Thymus (tissue), 14 donors: Measurements from ENCODE around the gene ATP5F1A. TPM values are rescaled to one million over a fixed set of nuclear protein-coding genes. Genes with fewer than 3 reads are reported as not detected.
"Not testable (repeated sequence)": the region's sequence is repeated elsewhere in the genome, so short reads cannot be mapped to it uniquely, and the experiment has no call there.

ENCODE experiments used
- DNase-seq, 9 donors: peaks; one replicate each; pipeline ENCODE4 v3.0.0-alpha.2; 2013; ENCODE audit warnings: low spot score in 9 of 9, low read depth in 6 of 9, missing footprints in 1 of 9
- H3K27ac ChIP-seq, 2 donors: one replicate each; pipeline ENCODE4 v1.5.1; 2013; ENCODE audit warnings: control low read depth in 1 of 2, low read depth in 1 of 2, low read length in 1 of 2, mild to moderate bottlenecking in 1 of 2, moderate library complexity in 1 of 2
- H3K27me3 ChIP-seq, 2 donors: one replicate each; pipeline ENCODE4 v1.5.1; 2013; ENCODE audit warnings: low read length in 1 of 2; ENCODE audit not compliant: control insufficient read depth in 2 of 2, insufficient read depth in 1 of 2
- H3K36me3 ChIP-seq, 2 donors: one replicate each; pipeline ENCODE4 v1.5.1; 2013; ENCODE audit warnings: low read length in 1 of 2, mild to moderate bottlenecking in 1 of 2, moderate library complexity in 1 of 2; ENCODE audit not compliant: control insufficient read depth in 2 of 2, insufficient read depth in 2 of 2
- H3K4me1 ChIP-seq, 2 donors: one replicate each; pipeline ENCODE4 v1.5.1; 2013; ENCODE audit warnings: low read length in 2 of 2; ENCODE audit not compliant: control insufficient read depth in 2 of 2, insufficient read depth in 2 of 2
- H3K4me3 ChIP-seq, 2 donors: one replicate each; pipeline ENCODE4 v1.5.1; 2013; ENCODE audit warnings: low read length in 2 of 2, control low read depth in 1 of 2, mild to moderate bottlenecking in 1 of 2
- H3K9me3 ChIP-seq, 2 donors: one replicate each; pipeline ENCODE4 v1.5.1; 2013; ENCODE audit warnings: low read length in 1 of 2, mild to moderate bottlenecking in 1 of 2; ENCODE audit not compliant: control insufficient read depth in 2 of 2, insufficient read depth in 1 of 2
- WGBS: extraction: QIAGEN DNeasy Blood & Tissue Kit; methylation state at CpG from one replicate; pipeline ENCODE4 v1.1.7; 2013; 5-methylcytosine and 5-hydroxymethylcytosine counted together
- long read RNA-seq, 10 donors: transcript quantifications; one replicate each; lab custom pipeline, GENCODE V29; 2026
- polyA plus RNA-seq: library from polyadenylated mRNA; stranded (reverse); fragments of 200-250 nt; gene quantifications from one replicate; pipeline ENCODE4 v1.2.3, GENCODE V29; 2013
- total RNA-seq: library from RNA; stranded (reverse); fragments of 120-200 nt; gene quantifications from one replicate; pipeline ENCODE4 v1.2.4, GENCODE V29; 2013
- donor health status: healthy.

The ATP5F1A gene
- total RNA-seq (583 TPM), polyA plus RNA-seq (272 TPM)
- long read RNA-seq, donor 1, full-length matches to known transcripts: 36 of 71 reads
- long read RNA-seq, donor 1, partial matches to known transcripts: 35 of 71 reads
- long read RNA-seq, donor 1, other reads (novel, unspliced or antisense): 0 of 71 reads
- long read RNA-seq, donor 2, full-length matches to known transcripts: 337 of 856 reads
- long read RNA-seq, donor 2, partial matches to known transcripts: 514 of 856 reads
- long read RNA-seq, donor 2, other reads (novel, unspliced or antisense): 5 of 856 reads
- long read RNA-seq, donor 3, full-length matches to known transcripts: 267 of 560 reads
- long read RNA-seq, donor 3, partial matches to known transcripts: 293 of 560 reads
- long read RNA-seq, donor 3, other reads (novel, unspliced or antisense): 0 of 560 reads
- long read RNA-seq, donor 4, full-length matches to known transcripts: 116 of 214 reads
- long read RNA-seq, donor 4, partial matches to known transcripts: 98 of 214 reads
- long read RNA-seq, donor 4, other reads (novel, unspliced or antisense): 0 of 214 reads
- long read RNA-seq, donor 5, full-length matches to known transcripts: 275 of 829 reads
- long read RNA-seq, donor 5, partial matches to known transcripts: 485 of 829 reads
- long read RNA-seq, donor 5, other reads (novel, unspliced or antisense): 69 of 829 reads
- long read RNA-seq, donor 6, full-length matches to known transcripts: 199 of 294 reads
- long read RNA-seq, donor 6, partial matches to known transcripts: 95 of 294 reads
- long read RNA-seq, donor 6, other reads (novel, unspliced or antisense): 0 of 294 reads
- long read RNA-seq, donor 7, full-length matches to known transcripts: 256 of 492 reads
- long read RNA-seq, donor 7, partial matches to known transcripts: 236 of 492 reads
- long read RNA-seq, donor 7, other reads (novel, unspliced or antisense): 0 of 492 reads
- long read RNA-seq, donor 8, full-length matches to known transcripts: 70 of 101 reads
- long read RNA-seq, donor 8, partial matches to known transcripts: 31 of 101 reads
- long read RNA-seq, donor 8, other reads (novel, unspliced or antisense): 0 of 101 reads
- long read RNA-seq, donor 9, full-length matches to known transcripts: 129 of 266 reads
- long read RNA-seq, donor 9, partial matches to known transcripts: 137 of 266 reads
- long read RNA-seq, donor 9, other reads (novel, unspliced or antisense): 0 of 266 reads
- long read RNA-seq, donor 10, full-length matches to known transcripts: 161 of 246 reads
- long read RNA-seq, donor 10, partial matches to known transcripts: 85 of 246 reads
- long read RNA-seq, donor 10, other reads (novel, unspliced or antisense): 0 of 246 reads

DNA sequence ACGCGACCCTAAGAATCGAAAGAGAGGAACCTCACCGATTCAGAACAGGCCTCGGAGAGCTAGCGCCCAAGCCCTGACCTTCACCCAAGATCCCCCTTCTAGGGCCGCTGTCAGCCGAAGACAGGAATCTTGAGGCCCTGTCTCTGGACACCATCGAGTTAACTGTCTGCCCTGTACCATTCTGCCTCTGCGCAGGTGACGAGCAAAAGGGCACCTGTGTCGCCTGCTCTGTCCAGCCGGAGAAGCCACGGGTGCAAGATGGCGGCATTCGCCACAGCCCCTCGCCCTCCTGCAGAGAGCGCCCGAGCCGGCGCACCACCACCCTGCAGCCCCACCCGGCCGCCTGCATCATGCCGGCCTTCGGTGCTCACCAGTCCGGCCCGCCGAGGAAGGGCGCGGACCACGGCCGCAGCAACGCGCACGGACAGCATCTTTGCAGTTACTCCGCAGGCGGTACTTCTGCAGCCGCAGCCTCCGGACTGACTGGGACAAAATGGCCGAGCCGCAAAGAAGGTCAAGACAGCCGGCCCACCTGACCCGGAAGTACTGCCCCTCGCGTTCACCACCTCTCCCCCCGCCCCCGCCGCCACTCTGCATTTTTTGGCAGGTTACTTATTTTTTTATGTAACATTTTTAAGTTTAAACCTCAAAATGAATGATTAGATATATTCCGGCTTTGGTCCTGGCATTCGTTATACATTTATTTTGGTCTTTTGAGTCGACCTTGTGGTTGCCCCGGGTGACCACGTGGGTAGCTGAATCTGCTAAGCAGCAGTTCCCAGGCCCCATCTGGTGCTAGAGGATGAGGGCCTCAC is at the start of gene ATP5F1A:
TSS of gene ATP5F1A (minus strand) at position 496 of the 815 bp plus-strand sequence. CDS start at position 431, 65 bp downstream.
- Histone ChIP-seq H3K27ac (peak within 1 kb of the TSS; percentile 91 to 95), H3K4me3 (peak within 1 kb of the TSS; percentile 77 to 82), H3K4me1 (peaks cover 15 to 16% of the 10 kb centered on the region in 2 donors), H3K36me3 (peaks cover 12 to 21% of the 10 kb centered on the region in 2 donors), H3K27me3 (no peaks in the 10 kb centered on the region), H3K9me3 (no peaks in the 10 kb centered on the region)
- DNase-seq: peak in 8 of 9 donors; percentile 72 to 92 (median 78)
- WGBS: under 1% methylated on average over 53 of the region's 53 CpGs

DNA sequence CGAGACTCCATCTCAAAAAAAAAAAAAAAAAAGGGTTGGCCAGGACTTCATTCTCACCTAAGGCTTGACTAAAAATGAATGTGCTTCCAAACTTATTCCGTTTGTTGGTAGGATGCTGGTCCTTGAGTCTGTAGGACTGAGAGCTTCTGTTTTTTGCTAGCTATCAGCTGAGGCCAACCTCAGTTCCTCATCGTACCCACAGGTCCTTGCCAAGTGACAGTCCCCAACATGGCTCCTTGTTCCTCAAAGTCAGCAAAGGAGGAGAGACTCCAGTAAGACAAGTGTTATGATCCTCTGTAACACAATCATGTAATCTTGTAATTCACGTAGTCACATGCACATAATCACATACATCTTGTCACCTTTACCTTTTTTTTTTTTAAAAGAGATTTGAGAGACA is 43.1 kb upstream of the ATP5F1A start:
- Histone ChIP-seq H3K27ac (no peak overlapping the region), H3K4me1 (no peaks in the 10 kb centered on the region), H3K9me3 (no peaks in the 10 kb centered on the region), H3K4me3 (no peak overlapping the region), H3K27me3 (no peaks in the 10 kb centered on the region), H3K36me3 (no peaks in the 10 kb centered on the region)
- DNase-seq: no peak
- 97% methylated on average over 4 of the region's 4 CpGs for WGBS

DNA sequence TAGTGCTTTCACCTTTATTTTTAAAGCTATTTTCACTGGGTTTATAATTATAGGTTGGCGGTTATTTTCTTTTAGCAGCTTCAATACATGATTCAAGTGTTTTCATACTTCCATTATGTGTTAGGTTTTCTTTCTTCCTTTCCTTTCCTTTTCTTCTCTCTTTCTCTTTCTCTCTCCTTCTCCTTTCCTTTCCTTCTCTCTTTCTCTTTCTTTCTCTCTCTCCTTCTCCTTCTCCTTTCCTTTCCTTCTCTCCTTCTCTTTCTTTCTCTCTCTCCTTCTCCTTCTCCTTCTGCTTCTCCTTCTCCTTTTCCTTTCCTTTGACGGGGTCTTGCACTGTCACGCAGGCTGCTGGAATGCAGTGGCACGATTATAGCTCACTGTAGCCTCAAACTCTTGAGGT is 42.1 kb upstream of the ATP5F1A start:
- 97% methylated on average over 4 of the region's 4 CpGs for WGBS
- no peak overlapping the region for H3K27ac ChIP-seq
- no peaks in the 10 kb centered on the region for H3K27me3 ChIP-seq

DNA sequence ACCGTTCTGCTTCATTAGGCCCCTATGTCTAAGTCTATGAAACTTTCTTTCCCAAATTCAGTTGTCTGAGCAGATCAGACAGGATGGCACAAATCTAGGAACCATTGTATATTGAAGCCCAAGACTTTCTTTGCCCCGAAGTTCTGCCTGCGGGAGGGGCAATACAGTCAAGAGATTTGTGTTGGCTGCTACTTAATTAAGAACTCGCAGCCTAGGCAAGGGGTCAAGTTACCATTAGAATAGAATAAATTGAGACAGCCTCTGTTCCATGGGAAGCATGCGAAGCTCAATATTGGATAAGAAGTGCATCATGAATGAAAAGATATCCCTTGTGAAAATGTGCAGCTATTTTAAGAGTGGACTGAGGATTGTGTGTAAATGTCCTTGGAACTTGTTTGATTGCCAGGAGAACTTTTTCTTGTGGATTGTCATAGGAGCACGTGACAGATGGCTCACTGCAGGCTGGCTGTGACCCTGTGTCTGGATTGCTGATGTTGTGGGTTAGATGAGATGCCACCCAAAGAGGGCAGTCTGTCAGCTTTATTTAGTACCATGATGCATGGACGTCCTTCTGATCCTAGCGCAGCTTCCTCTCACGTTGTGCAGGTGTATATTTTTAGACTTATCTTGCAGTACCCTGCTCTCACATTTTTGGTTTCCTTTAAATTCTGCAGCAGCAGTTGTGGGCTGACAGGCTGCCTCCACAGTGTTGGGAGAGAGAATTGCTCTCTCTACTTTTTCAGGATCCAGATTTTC is 37.0 kb upstream of the ATP5F1A start:
- Histone ChIP-seq H3K9me3 (no peaks in the 10 kb centered on the region), H3K27me3 (no peaks in the 10 kb centered on the region), H3K27ac (no peak overlapping the region), H3K4me1 (no peaks in the 10 kb centered on the region), H3K36me3 (peaks cover under 1 to 8% of the 10 kb centered on the region in 2 donors), H3K4me3 (no peak overlapping the region)
- DNase-seq: no peak
- WGBS: 63% methylated on average over 9 of the region's 9 CpGs

More for the DNA sequence above, 42.1 kb upstream of the ATP5F1A start:
- no peaks in the 10 kb centered on the region for H3K36me3 ChIP-seq
- no peaks in the 10 kb centered on the region for H3K4me1 ChIP-seq
- H3K9me3 ChIP-seq: no peaks in the 10 kb centered on the region
- no peak for DNase-seq
- H3K4me3 ChIP-seq: no peak overlapping the region

DNA sequence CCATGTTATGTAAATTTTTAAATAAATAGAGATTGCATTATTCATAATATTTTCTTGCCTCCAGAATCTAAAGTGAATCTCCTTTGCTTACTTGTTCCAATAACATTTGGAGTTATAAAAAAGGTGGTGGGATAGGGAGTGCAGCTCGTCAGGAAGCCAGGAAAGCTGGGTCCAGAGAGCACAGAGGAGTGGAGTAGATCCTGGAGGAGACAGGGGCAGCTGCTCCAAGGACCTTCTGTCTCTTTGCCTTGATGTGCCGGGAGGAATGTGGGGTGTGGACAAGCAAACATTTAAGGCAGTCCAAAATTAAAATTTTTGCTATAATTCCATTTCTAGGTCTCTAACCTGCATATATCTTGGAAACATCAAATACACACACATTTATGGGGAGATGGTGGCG is 35.4 kb upstream of the ATP5F1A start:
- no peak for DNase-seq
- no peak overlapping the region for H3K27ac ChIP-seq
- H3K9me3 ChIP-seq: no peaks in the 10 kb centered on the region
- H3K27me3 ChIP-seq: no peaks in the 10 kb centered on the region
- H3K4me1 ChIP-seq: no peaks in the 10 kb centered on the region
- H3K36me3 ChIP-seq: peaks cover 8 to 23% of the 10 kb centered on the region in 2 donors
- WGBS: 98% methylated on average over 3 of the region's 3 CpGs
- no peak overlapping the region for H3K4me3 ChIP-seq

DNA sequence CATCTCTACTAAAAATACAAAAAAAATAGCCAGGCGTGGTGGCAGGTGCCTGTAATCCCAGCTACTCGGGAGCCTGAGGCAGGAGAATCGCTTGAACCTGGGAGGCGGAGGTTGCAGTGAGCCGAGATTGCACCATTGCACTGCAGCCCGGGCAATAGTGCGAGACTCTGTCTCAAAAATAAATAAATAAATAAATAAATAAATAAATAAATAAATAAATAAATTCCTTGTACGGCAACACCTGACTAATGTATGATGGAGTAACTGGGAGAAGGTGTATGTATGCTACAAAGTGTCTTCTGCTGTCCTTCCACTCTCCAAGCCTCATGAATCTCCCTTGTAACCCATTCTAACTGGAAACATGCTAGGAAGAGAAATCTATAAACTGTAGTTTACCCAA is 32.5 kb upstream of the ATP5F1A start:
- H3K4me3 ChIP-seq, H3K9me3 ChIP-seq, DNase-seq, H3K4me1 ChIP-seq, H3K27ac ChIP-seq, H3K27me3 ChIP-seq: not testable (repeated sequence)
- WGBS: 93% methylated on average over 8 of the region's 8 CpGs
- peaks cover 16 to 46% of the 10 kb centered on the region in 2 donors for H3K36me3 ChIP-seq

DNA sequence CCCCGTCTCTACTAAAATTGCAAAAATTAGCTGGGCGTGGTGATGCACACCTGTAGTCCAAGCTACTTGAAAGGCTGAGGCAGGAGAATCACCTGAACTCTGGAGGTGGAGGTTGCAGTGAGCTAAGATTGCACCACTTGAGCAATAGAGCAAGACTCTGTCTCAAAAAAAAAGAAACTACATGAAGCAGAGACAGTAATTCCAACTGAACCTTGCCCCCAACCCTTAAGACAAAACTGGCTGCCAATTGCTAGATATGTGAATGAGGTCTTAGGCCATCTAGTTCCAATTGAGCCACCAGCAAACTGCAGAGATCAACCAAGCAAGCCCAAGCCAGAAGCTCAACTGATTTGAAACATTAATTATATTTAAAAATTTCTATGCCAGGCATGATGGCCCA is 32.0 kb upstream of the ATP5F1A start:
- Histone ChIP-seq H3K4me1 (no peaks in the 10 kb centered on the region), H3K4me3 (no peak overlapping the region), H3K9me3 (no peaks in the 10 kb centered on the region), H3K36me3 (peaks cover 16 to 48% of the 10 kb centered on the region in 2 donors), H3K27me3 (no peaks in the 10 kb centered on the region), H3K27ac (no peak overlapping the region)
- no peak for DNase-seq
- WGBS: 99% methylated on average over 2 of the region's 2 CpGs
